Measurements from ENCODE around the gene GABPB1.

The GABPB1 gene

GRCh38 chr15:50341616-50342136 lies 13.3 kb downstream of the GABPB1 start:
- no peak overlapping the region for H3K4me3 ChIP-seq (ENCODE audit: low read length)
- no peaks in the 10 kb centered on the region for H3K36me3 ChIP-seq (replicated peaks; ENCODE audit: low read depth, low read length)
- no peaks in the 10 kb centered on the region for H3K4me1 ChIP-seq (ENCODE audit: low read length)
- no peak overlapping the region for H3K27ac ChIP-seq (ENCODE audit: low read length)
- H3K4me2 ChIP-seq (ENCODE audit: low read length), result no peak overlapping the region
- no peak for TF ChIP-seq EZH2phosphoT487 (IDR thresholded peaks at IDR 0.05; ENCODE audit: low read depth)
- TF ChIP-seq CTCF (IDR thresholded peaks at IDR 0.05; ENCODE audit: low read depth, low read length), result no peak
- peaks cover 63% of the 10 kb centered on the region for H3K79me2 ChIP-seq (ENCODE audit: low read length)
- no peaks in the 10 kb centered on the region; the same call in 1 of the 2 replicates for H4K20me1 ChIP-seq (ENCODE audit: insufficient read depth, low read length)
- H3K9me3 ChIP-seq (ENCODE audit: insufficient read depth, low read length), result no peaks in the 10 kb centered on the region
- H2AFZ ChIP-seq (ENCODE audit: low read depth, low read length), result no peak overlapping the region
- no peaks in the 10 kb centered on the region for H3K27me3 ChIP-seq (ENCODE audit: low read depth, low read length)
- H3K9ac ChIP-seq (ENCODE audit: low read length), result no peak overlapping the region

GRCh38 chr15:50340416-50340815 lies 14.6 kb downstream of the GABPB1 start:
- Histone ChIP-seq H3K79me2 (ENCODE audit: low read length) (peaks cover 53% of the 10 kb centered on the region), H2AFZ (ENCODE audit: low read depth, low read length) (no peak overlapping the region), H3K36me3 (replicated peaks; ENCODE audit: low read depth, low read length) (no peaks in the 10 kb centered on the region), H4K20me1 (ENCODE audit: insufficient read depth, low read length) (no peaks in the 10 kb centered on the region; the same call in 1 of the 2 replicates), H3K4me1 (ENCODE audit: low read length) (no peaks in the 10 kb centered on the region), H3K9ac (ENCODE audit: low read length) (no peak overlapping the region), H3K4me2 (ENCODE audit: low read length) (no peak overlapping the region), H3K27me3 (ENCODE audit: low read depth, low read length) (no peaks in the 10 kb centered on the region), H3K9me3 (ENCODE audit: insufficient read depth, low read length) (no peaks in the 10 kb centered on the region), H3K4me3 (ENCODE audit: low read length) (no peak overlapping the region), H3K27ac (ENCODE audit: low read length) (no peak overlapping the region)
- TF ChIP-seq CTCF (IDR thresholded peaks at IDR 0.05; ENCODE audit: low read depth, low read length) (no peak), EZH2phosphoT487 (IDR thresholded peaks at IDR 0.05; ENCODE audit: low read depth) (no peak)

GRCh38 chr15:50339717-50340116 lies 15.3 kb downstream of the GABPB1 start:
- Histone ChIP-seq H3K27me3 (ENCODE audit: low read depth, low read length) (no peaks in the 10 kb centered on the region), H3K9me3 (ENCODE audit: insufficient read depth, low read length) (no peaks in the 10 kb centered on the region), H3K27ac (ENCODE audit: low read length) (no peak overlapping the region), H3K4me3 (ENCODE audit: low read length) (no peak overlapping the region), H4K20me1 (ENCODE audit: insufficient read depth, low read length) (peaks cover 3% of the 10 kb centered on the region; the same call in 1 of the 2 replicates), H3K36me3 (replicated peaks; ENCODE audit: low read depth, low read length) (peaks cover 4% of the 10 kb centered on the region), H3K79me2 (ENCODE audit: low read length) (peaks cover 53% of the 10 kb centered on the region), H3K4me1 (ENCODE audit: low read length) (no peaks in the 10 kb centered on the region), H3K4me2 (ENCODE audit: low read length) (no peak overlapping the region), H3K9ac (ENCODE audit: low read length) (no peak overlapping the region), H2AFZ (ENCODE audit: low read depth, low read length) (no peak overlapping the region)
- TF ChIP-seq EZH2phosphoT487 (IDR thresholded peaks at IDR 0.05; ENCODE audit: low read depth), result no peak
- TF ChIP-seq CTCF (IDR thresholded peaks at IDR 0.05; ENCODE audit: low read depth, low read length), result no peak

- Histone ChIP-seq H3K9ac (ENCODE audit: low read length) (no peak overlapping the region), H3K4me2 (ENCODE audit: low read length) (no peak overlapping the region), H3K27me3 (ENCODE audit: low read depth, low read length) (no peaks in the 10 kb centered on the region), H3K4me1 (ENCODE audit: low read length) (peaks cover 8% of the 10 kb centered on the region), H3K9me3 (ENCODE audit: insufficient read depth, low read length) (no peaks in the 10 kb centered on the region), H4K20me1 (ENCODE audit: insufficient read depth, low read length) (peaks cover 14% of the 10 kb centered on the region), H2AFZ (ENCODE audit: low read depth, low read length) (no peak overlapping the region), H3K27ac (ENCODE audit: low read length) (no peak overlapping the region), H3K36me3 (replicated peaks; ENCODE audit: low read depth, low read length) (peaks cover 8% of the 10 kb centered on the region), H3K4me3 (ENCODE audit: low read length) (no peak overlapping the region), H3K79me2 (ENCODE audit: low read length) (peaks cover 40% of the 10 kb centered on the region)
- TF ChIP-seq EZH2phosphoT487 (IDR thresholded peaks at IDR 0.05; ENCODE audit: low read depth) (no peak), CTCF (IDR thresholded peaks at IDR 0.05; ENCODE audit: low read depth, low read length) (no peak)
Measured at GRCh38 chr15:50335251-50335650, 19.7 kb downstream of the GABPB1 start.

Data from OCI-LY3 (cell line).